LNCAP (cell line): ENCODE data around the gene SLC9A1.

Source experiments
- CTCF ChIP-seq: fragments of 450-650 bp; IDR thresholded peaks from 2 replicates; pipeline ENCODE4 v1.5.1; 2017; ENCODE audit warnings: mild to moderate bottlenecking

Gene SLC9A1

GRCh38 chr1:27116697-27117096, 38.2 kb downstream of the SLC9A1 start:
- no peak for TF ChIP-seq CTCF

GRCh38 chr1:27116232-27116631, 38.7 kb downstream of the SLC9A1 start:
- no peak for TF ChIP-seq CTCF

- TF ChIP-seq CTCF: no peak
Observed at GRCh38 chr1:27114546-27114945, 40.4 kb downstream of the SLC9A1 start.

GRCh38 chr1:27113861-27114260, 41.1 kb downstream of the SLC9A1 start:
- no peak for TF ChIP-seq CTCF

GRCh38 chr1:27111626-27112573, 43.0 kb downstream of the SLC9A1 start:
- TF ChIP-seq CTCF: no peak

GRCh38 chr1:27109103-27109822, 45.7 kb downstream of the SLC9A1 start:
- TF ChIP-seq CTCF: no peak; the same call in 1 of the 2 replicates

- TF ChIP-seq CTCF: no peak
Observed at GRCh38 chr1:27108588-27108987, 46.3 kb downstream of the SLC9A1 start.
